Measurements from ENCODE around the gene EFNA3. TPM values are rescaled to one million over a fixed set of nuclear protein-coding genes. Genes with fewer than 3 reads are reported as not detected.

EFNA3 gene
- polyA plus RNA-seq, 1 donor from 2014 or later = 12.2 TPM

- Histone ChIP-seq H3K27ac (ENCODE audit: low read length) (no peak overlapping the region), H3K9me2 (ENCODE audit: insufficient read depth, low read length) (no peaks in the 10 kb centered on the region), H3K9me3 (ENCODE audit: low read length) (no peaks in the 10 kb centered on the region), H3K9ac (ENCODE audit: low read length) (no peak overlapping the region), H4K20me1 (ENCODE audit: insufficient read depth) (no peaks in the 10 kb centered on the region), H3K79me2 (replicated peaks; ENCODE audit: insufficient read depth, low read length) (no peaks in the 10 kb centered on the region), H3K27me3 (ENCODE audit: insufficient read depth, low read depth, low read length) (peaks cover 45% of the 10 kb centered on the region), H3K4me2 (ENCODE audit: low read length) (no peak overlapping the region), H3K4me3 (ENCODE audit: low read length) (no peak overlapping the region), H3K36me3 (ENCODE audit: insufficient read depth, low read length) (no peaks in the 10 kb centered on the region), H3F3A (ENCODE audit: insufficient read depth, low read length, poor library complexity, severe bottlenecking) (peaks cover 2% of the 10 kb centered on the region), H2AFZ (ENCODE audit: low read depth, low read length) (no peak overlapping the region)
- TF ChIP-seq TAF1 (IDR thresholded peaks at IDR 0.05; ENCODE audit: low read depth) (no peak), RAD21 (conservative IDR thresholded peaks at IDR 0.05) (no peak), EP300 (conservative IDR thresholded peaks at IDR 0.05; ENCODE audit: poor library complexity, severe bottlenecking) (no peak), POLR2AphosphoS5 (IDR thresholded peaks at IDR 0.05) (no peak), MXI1 (conservative IDR thresholded peaks at IDR 0.05; ENCODE audit: poor library complexity, severe bottlenecking) (no peak), SMC3 (conservative IDR thresholded peaks at IDR 0.05; ENCODE audit: poor library complexity) (no peak), EZH2 (IDR thresholded peaks at IDR 0.05; ENCODE audit: borderline replicate concordance, insufficient read depth, low read length, poor library complexity, severe bottlenecking) (no peak)
- TF ChIP-seq, protein P1, sequence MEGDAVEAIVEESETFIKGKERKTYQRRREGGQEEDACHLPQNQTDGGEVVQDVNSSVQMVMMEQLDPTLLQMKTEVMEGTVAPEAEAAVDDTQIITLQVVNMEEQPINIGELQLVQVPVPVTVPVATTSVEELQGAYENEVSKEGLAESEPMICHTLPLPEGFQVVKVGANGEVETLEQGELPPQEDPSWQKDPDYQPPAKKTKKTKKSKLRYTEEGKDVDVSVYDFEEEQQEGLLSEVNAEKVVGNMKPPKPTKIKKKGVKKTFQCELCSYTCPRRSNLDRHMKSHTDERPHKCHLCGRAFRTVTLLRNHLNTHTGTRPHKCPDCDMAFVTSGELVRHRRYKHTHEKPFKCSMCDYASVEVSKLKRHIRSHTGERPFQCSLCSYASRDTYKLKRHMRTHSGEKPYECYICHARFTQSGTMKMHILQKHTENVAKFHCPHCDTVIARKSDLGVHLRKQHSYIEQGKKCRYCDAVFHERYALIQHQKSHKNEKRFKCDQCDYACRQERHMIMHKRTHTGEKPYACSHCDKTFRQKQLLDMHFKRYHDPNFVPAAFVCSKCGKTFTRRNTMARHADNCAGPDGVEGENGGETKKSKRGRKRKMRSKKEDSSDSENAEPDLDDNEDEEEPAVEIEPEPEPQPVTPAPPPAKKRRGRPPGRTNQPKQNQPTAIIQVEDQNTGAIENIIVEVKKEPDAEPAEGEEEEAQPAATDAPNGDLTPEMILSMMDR (IDR thresholded peaks at IDR 0.05; ENCODE audit: poor library complexity, severe bottlenecking) = no peak
- TF ChIP-seq, protein P2, sequence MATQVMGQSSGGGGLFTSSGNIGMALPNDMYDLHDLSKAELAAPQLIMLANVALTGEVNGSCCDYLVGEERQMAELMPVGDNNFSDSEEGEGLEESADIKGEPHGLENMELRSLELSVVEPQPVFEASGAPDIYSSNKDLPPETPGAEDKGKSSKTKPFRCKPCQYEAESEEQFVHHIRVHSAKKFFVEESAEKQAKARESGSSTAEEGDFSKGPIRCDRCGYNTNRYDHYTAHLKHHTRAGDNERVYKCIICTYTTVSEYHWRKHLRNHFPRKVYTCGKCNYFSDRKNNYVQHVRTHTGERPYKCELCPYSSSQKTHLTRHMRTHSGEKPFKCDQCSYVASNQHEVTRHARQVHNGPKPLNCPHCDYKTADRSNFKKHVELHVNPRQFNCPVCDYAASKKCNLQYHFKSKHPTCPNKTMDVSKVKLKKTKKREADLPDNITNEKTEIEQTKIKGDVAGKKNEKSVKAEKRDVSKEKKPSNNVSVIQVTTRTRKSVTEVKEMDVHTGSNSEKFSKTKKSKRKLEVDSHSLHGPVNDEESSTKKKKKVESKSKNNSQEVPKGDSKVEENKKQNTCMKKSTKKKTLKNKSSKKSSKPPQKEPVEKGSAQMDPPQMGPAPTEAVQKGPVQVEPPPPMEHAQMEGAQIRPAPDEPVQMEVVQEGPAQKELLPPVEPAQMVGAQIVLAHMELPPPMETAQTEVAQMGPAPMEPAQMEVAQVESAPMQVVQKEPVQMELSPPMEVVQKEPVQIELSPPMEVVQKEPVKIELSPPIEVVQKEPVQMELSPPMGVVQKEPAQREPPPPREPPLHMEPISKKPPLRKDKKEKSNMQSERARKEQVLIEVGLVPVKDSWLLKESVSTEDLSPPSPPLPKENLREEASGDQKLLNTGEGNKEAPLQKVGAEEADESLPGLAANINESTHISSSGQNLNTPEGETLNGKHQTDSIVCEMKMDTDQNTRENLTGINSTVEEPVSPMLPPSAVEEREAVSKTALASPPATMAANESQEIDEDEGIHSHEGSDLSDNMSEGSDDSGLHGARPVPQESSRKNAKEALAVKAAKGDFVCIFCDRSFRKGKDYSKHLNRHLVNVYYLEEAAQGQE (IDR thresholded peaks at IDR 0.05; ENCODE audit: borderline replicate concordance) = no peak
These were observed 45.2 kb downstream of the EFNA3 start for GRCh38 chr1:155123801-155124200.

- Histone ChIP-seq H3K9ac (ENCODE audit: low read length) (no peak overlapping the region), H3K79me2 (replicated peaks; ENCODE audit: insufficient read depth, low read length) (no peaks in the 10 kb centered on the region), H2AFZ (ENCODE audit: low read depth, low read length) (no peak overlapping the region), H3K9me3 (ENCODE audit: low read length) (no peaks in the 10 kb centered on the region), H3K27ac (ENCODE audit: low read length) (no peak overlapping the region), H3K36me3 (ENCODE audit: insufficient read depth, low read length) (no peaks in the 10 kb centered on the region), H3K4me2 (ENCODE audit: low read length) (no peak overlapping the region), H4K20me1 (ENCODE audit: insufficient read depth) (no peaks in the 10 kb centered on the region), H3F3A (ENCODE audit: insufficient read depth, low read length, poor library complexity, severe bottlenecking) (peaks cover 2% of the 10 kb centered on the region), H3K27me3 (ENCODE audit: insufficient read depth, low read depth, low read length) (peaks cover 48% of the 10 kb centered on the region), H3K9me2 (ENCODE audit: insufficient read depth, low read length) (no peaks in the 10 kb centered on the region), H3K4me3 (ENCODE audit: low read length) (no peak overlapping the region)
- TF ChIP-seq SMC3 (conservative IDR thresholded peaks at IDR 0.05; ENCODE audit: poor library complexity) = no peak
- TF ChIP-seq, protein P1 (IDR thresholded peaks at IDR 0.05; ENCODE audit: poor library complexity, severe bottlenecking) = no peak
- TF ChIP-seq, protein P2 (IDR thresholded peaks at IDR 0.05; ENCODE audit: borderline replicate concordance) = no peak
- TF ChIP-seq TAF1 (IDR thresholded peaks at IDR 0.05; ENCODE audit: low read depth) = no peak
- TF ChIP-seq POLR2AphosphoS5 (IDR thresholded peaks at IDR 0.05) = no peak
- TF ChIP-seq EZH2 (IDR thresholded peaks at IDR 0.05; ENCODE audit: borderline replicate concordance, insufficient read depth, low read length, poor library complexity, severe bottlenecking) = no peak
- no peak for TF ChIP-seq RAD21 (conservative IDR thresholded peaks at IDR 0.05)
- TF ChIP-seq MXI1 (conservative IDR thresholded peaks at IDR 0.05; ENCODE audit: poor library complexity, severe bottlenecking) = no peak
These were observed 46.1 kb downstream of the EFNA3 start for GRCh38 chr1:155124503-155125463.

Measured in neural cell (in vitro differentiated cells).